Activated naive CD4-positive, alpha-beta T cell treated with Interleukin-2 at 50 U/mL for 16 hours (primary cell): Measurements from ENCODE around the gene ADGRB3.
"Not testable (repeated sequence)": the region's sequence is repeated elsewhere in the genome, so short reads cannot be mapped to it uniquely, and the experiment has no call there.

Source experiments
- DNase-seq: peaks from one replicate; pipeline ENCODE4 v3.0.0-alpha.2; 2020

ADGRB3 gene

DNA sequence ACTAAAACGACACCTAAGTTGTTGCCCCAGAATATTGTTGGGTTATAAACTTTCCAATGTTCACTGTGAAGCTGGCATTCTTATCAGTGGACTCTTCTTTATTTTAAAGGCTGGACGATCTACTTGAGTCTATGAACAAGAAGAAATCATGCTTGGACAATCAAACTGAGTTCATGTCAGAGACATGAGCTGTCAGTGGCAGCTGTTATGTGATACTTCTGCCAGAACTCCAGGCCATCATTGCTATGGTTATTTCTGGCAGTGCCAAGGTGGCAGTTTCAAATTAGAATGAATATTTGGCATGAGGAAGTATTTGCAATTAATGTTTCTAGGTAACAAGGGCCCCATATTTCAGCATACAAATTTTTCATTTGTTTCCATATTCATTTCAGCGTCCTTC, 744.4 kb downstream of the ADGRB3 start:
- no peak for DNase-seq

DNA sequence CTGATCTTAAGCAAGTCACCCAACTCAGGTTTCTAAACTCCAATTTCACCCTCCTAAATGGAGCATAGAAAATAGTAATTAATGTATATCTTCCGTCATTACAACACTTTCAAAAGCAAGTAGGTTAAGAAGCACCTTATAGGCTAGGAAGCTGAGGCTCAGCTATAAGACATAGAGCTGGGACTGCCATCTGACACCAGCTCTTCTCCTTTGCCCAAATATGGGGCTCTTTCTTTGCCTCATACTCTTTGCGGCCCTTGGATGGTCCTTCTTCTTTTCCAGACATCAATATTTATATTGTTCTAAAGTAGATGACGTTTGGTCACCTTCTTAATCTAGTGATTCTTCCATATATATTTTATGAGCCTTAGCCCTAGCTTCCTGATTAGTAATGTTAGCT, 748.5 kb downstream of the ADGRB3 start:
- DNase-seq = no peak

DNA sequence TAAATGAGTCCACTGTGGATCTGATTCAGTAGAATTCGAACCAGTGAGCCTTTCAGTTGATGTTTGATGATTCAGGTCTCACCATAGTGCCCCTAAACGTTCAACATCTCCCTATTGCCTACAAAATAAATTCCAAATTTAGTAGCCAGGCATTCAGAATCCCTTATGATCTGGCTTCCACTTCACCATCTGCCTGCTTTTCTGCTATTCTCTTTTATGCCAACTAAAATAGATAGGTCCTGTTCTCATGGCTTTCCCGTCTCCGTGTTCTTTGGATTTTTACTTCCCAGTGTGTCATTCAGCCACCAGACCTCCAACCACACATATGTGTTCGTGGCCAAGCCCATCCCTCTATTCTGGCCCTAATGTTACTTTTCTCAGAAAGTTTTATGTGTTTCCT, 751.3 kb downstream of the ADGRB3 start:
- DNase-seq = no peak

DNA sequence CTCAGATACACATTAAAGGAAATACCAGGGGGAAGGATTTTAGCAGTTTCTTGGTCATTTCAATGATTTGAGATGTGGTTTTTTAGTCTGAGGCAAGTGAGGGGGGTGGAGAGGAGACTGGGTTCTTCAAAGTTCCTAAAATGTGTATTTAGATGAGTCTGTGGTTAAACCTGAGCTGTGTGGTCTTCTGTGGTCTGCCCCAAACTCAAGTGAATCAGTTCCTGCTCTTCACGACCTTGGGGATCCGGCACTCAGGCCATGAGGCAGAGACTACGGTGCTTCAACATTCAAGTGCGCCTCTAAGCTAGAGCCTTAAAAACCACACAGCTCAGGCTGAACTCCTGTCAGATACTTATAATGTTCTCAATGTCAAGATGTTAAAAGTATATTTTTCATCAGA, 755.0 kb downstream of the ADGRB3 start:
- no peak for DNase-seq

DNA sequence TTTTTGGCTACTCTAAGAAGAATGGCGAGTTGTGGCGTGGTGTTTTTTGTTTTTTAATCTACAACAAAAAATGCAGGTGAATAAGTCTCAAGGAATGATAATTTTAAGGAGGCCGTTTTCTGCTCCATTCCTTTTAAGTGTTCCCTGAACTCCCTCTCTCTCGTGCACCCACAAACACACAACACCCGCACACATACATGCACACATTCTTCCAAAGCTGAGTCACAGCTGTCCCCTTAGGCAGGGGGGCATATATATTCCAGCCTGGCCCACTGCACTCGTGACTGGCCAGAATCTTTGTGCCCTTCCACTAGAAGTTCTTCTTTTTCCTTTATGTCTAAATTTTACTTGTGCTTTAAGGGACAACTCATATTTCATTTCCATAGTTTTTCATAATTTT, 756.0 kb downstream of the ADGRB3 start:
- DNase-seq = no peak

DNA sequence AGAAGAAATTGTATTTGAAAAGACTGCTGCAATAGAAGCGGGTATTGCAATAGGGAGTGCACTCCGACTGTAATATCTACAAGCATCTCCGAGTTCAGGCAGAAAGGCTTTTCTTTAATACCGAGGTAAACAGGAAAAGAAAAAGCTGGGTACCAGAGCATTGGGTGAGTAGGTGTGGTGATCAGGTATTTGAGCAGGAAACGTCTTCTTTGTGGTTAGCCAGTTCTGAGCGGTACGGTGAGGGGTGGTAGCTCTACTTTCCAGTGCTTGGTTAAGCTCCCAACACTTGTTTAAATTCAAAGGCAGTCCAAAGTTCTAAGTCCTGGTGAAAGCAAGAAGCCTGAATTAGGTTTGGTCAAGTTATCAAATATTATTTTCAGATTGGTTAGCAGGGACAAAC, 757.7 kb downstream of the ADGRB3 start:
- DNase-seq = no peak

DNA sequence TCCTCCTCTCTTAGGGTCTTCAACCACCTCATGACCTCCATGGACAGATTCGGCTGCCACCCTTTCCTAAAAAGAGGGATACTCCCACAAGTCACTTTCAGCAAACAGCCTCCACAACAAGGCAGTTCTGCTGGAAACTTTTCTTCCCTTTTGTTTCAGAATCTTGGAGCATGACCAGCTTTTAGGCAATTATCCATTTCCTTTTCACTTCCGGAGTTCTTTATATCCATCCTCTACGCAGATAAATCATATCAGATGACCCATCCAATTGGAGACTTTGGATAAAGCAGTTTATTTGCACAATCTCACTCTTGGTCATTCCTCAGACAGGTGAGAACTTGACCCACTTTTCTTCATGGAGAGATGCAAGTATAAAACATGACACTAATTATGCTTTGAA, 763.2 kb downstream of the ADGRB3 start:
- DNase-seq = no peak

DNA sequence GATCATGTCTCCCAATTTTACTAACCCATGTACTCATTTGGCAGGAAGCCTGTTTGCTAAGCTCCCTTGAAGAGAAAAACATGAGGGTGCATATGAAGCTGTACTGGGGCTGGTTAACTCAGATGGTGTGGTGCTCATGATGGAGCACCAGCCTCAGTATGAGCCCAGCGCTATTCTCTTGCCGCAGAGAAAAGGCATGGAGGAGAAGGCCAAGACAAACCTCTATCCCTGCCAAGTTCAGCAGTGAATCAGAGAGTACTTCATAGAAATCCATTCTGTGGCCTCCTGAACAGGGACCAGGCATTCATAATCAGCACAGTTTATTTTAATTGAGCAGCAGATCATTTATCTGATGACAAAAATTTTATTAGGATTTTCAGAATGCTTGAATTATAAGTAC, 763.6 kb downstream of the ADGRB3 start:
- no peak for DNase-seq

DNA sequence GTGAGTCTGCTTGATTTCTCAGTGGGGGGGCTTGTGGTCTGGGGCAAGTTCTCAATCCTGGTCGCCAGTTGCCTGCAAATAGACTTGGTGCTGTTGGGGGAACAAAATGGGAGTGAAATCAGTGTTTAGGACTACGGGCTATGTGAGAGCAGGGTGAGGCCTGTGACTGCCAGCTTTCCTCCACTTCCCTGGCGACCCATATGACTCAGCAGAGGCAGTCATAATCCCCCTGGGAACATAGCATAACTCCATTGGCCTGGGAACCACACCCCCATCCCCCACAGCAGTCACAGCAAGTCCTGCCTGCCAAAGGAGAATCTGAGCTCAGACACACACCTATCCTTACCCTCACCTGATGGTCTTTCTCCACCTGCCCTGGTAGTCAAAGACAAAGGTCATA, 773.8 kb downstream of the ADGRB3 start:
- DNase-seq = no peak

DNA sequence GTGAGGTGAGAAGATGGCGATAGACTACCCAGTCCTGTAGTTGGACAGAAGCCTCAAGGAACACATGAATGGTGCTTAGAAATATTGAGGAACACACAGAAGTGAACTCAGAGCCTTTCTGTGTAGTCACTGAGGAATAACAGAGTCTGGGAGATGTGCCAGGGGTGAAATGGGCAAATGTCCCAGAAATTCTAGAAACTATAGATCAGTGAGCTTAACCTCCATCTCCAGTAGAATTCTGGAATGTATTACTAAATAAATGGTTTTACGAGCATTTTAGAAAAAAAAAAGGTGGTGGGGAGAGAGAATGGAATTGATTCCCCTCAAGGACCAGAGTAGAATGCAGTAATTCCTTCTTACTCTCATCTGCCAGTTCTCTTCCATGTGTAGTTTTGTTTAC, 781.7 kb downstream of the ADGRB3 start:
- no peak for DNase-seq

DNA sequence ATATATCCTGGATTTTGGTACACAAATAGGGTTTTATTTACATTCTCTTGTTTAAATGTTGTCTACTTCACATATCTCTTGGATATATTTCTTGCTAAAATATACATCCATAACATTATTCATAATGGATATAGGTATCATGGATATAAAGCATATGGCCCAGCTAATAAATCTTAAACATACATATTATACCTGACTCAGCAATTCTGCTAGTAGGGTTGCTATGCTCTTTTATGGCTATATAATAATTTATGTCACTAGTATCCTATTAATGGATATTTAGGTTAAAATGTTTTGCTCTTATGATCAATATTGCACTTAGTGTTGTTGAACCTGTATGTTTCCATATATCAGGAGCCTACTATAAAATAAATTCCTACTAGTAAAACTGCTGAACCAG, 786.2 kb downstream of the ADGRB3 start:
- DNase-seq = no peak

DNA sequence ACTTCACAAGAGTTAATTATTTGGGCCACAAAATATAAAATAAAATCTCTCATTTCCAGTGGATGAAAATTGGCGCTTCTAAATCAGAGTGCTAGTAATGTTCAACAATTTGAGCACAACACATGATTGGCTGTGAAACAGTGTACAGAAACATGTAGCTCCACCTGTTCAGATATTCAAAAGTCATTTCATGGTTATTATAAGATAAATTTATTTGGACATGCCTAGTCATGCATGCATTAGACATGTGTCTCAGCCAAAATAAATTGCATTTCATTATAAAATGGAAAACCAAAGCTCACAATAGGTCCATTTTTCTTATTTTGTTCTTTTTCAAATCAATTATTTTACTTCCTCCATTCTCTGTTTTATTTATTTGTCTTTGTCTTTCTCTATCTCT, 786.9 kb downstream of the ADGRB3 start:
- DNase-seq = no peak

DNA sequence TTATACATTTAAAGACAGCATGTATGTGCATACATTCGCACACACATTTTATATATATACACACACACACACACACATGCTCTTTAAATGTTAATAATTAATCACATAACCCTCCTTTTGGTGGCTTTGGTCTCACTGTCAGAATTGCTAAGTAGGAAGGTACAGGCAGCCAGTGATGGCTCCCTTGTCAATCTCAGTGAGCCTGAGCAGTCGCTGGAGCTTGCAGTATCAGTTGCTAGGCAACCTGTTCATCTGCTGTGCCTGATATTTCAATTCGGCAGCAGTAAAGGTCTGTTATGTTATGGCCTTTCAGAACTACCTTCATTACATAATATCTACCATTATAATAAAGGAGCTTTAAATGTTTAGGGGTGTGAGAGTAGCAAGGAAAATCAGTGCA, 787.4 kb downstream of the ADGRB3 start:
- no peak for DNase-seq

DNA sequence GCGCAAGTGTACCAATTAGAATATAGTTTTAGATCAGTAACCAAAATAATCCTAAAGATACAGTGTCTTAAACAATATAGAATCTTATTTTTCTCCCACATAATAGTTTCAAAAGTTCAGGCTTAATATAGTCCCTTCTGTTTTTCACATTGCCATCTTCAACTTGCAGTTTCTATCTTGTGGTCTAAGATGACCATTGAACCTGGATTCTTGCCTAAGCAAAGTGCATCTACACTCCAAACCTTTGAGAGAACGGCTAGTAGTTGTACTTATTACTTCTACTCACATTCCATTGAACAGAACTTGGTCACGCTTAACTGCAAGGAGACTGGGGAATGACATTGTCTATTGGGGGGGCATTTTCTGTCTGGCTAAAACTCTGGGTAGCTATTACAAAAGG, 788.7 kb downstream of the ADGRB3 start:
- DNase-seq = no peak

DNA sequence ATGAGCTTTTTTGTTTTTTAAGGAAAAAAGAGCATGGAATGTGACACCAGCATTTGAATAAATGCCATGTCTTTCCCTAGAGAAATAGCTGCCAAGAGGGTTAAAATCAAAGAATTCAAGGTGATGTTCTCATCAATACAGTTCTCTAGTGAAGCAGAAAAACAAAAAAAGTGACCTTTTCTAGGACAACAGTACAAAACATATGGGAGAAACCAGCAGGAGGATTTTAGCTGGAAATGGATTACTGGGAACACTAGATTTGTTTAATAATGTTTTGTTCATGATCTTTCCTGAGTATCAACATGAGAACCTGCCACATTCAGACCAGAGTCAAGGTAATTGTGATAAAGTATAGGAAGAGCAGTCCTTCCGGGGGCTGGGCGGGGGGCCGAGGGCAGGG, 789.5 kb downstream of the ADGRB3 start:
- no peak for DNase-seq

DNA sequence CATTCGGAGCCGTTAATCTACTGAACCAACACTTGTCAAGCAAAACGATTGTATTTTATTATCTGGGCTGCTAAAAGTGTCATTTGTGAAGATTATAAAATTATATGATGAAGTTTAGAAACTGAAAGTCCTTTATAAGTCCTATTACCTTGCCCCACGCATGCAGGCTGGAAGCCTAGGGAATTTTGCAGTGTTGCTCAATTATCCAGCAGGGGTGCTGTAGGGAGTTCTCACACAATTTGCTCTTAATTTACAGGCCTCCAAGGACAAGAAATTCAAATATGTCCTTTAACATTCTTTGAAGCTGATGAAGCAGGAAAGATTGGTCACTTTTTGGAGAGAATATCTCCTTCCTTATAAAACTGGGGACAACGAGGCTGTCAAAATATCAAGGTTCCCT, 792.8 kb downstream of the ADGRB3 start:
- no peak for DNase-seq

DNA sequence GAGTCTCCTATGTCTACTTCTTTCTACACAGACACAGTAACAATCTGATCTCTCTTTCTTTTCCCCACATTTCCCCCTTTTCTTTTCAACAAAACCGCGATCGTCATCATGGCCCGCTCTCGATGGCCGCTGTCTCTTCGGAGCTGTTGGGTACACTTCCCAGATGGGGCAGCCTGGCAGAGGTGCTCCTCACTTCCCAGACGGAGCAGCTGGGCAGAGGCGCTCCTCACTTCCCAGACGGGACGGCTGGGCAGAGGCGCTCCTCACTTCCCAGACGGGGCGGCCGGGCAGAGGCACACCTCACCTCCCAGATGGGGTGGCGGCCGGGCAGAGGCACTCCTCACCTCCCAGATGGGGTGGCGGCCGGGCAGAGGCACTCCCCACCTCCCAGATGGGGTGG, 797.1 kb downstream of the ADGRB3 start:
- DNase-seq = not testable (repeated sequence)

DNA sequence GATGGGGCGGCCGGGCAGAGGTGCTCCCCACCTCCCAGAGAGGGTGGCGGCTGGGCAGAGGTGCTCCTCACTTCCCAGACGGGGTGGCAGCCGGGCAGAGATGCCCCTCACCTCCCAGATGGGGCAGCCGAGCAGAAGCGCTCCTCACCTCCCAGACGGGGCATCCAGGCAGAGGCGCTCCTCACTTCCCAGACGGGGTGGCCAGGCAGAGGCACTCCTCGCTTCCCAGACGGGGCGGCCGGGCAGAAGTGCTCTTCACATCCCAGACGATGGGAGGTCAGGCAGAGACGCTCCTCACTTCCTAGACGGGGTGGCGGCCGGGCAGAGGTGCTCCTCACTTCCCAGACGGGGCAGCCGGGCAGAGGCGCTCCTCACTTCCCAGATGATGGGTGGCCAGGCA, 798.0 kb downstream of the ADGRB3 start:
- not testable (repeated sequence) for DNase-seq

DNA sequence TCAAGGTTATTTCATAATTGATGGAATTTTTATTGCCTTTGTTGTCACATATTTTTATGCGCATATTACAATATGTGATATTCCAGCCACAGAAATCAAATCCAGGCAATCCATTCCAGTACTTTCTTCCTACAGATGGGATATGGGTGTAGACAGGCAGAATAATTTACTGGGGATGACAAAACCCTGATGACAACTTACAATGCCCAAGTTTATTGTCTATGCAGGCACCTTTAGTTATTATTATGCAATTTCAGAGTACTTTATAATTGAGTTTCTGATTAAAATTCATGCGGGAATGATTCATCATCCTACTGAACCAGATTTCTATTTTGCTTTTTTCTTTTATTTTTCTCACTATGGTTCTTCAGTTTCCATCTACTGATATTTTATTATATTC, 803.0 kb downstream of the ADGRB3 start:
- DNase-seq = no peak
